NCI-H460 (cell line): ENCODE results near the gene DDR1. TPM values are rescaled to one million over a fixed set of nuclear protein-coding genes. Genes with fewer than 3 reads are reported as not detected.

Experiments used
- DNase-seq: peaks from one replicate; pipeline ENCODE4 v3.0.0-alpha.2; 2016; ENCODE audit warnings: low read depth; ENCODE audit errors: extremely low read depth
- polyA plus RNA-seq: library from polyadenylated mRNA; depleted of rRNA; stranded (reverse); fragments of >200 nt; gene quantifications from 2 replicates; pipeline ENCODE4 v1.2.3, GENCODE V29; 2014; cell fraction: nucleus; rRNA removed
- total RNA-seq: library from RNA; depleted of rRNA; stranded (reverse); fragments of >200 nt; shearing (Covaris generic); gene quantifications from 2 replicates; pipeline ENCODE4 v1.2.3, GENCODE V29; 2014; rRNA removed

The DDR1 gene
- 18.4 and 23.8 TPM in 2 replicates for total RNA-seq
- polyA plus RNA-seq, result 22.5 and 24.5 TPM in 2 replicates

DNA sequence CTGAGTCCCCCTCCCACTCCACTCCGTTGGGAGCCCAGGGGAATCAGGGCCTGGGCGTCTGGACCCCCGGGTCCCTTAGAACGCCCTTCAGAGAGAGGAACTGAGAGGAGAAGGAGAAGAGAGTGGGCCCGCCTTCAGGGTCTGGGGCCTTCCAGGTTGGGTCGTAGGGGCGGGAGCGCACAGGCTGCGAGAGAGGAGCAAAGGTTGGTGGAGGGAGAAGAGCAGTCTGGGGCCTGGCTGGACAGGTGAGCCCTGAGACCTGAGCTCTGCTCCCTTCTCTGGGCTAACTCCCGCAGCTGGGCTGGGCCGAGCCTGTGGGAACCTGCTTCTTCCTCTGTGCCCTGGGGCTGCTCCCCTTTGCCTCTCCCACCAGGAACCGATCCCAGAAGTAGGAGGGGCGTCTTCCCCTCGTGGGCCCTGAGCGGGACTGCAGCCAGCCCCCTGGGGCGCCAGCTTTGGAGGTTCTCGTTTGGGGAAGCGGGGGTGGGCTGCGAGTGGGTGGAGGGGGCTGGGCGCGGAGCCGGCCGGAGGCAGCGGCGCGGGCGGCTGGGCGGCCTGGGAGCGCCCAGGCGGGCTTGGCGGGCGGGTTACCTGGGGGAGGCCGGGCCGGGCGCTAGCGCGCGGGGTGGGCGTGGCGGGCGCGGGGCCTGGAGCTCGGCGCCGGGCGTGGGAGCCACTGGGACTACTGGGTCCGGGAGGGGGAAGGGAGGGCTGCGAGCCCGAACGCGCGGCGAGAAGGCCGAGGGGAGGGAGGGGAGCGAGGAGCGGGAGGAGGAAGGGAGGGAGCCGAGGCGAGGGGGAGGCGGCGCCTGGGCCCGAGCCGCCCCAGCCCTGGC, at the start of gene DDR1:
TSS of gene DDR1 (plus strand) at position 835 of the 836 bp plus-strand sequence. CDS start 4,211 bp downstream, outside the sequence.
- no peak for DNase-seq

DNA sequence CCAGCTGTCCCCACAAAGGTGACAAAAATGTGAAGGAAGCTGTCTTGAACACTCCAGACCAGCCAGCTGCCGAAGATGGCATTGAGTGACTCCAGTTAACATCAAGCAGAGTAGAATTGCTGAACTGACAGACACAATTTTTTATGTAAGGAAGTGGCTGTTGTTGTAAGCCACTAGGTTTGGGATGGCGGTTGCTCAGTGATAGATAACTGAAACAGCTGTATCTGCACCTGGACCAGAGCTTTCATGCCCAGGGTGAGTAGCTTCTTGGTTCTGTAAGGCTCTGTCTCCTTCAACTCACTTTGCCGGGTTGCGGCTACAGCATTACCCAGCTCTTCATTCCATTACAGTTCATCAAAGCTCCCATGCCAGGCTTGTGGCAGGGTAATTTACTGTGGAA, 49.7 kb upstream of the DDR1 start:
- no peak for DNase-seq

DNA sequence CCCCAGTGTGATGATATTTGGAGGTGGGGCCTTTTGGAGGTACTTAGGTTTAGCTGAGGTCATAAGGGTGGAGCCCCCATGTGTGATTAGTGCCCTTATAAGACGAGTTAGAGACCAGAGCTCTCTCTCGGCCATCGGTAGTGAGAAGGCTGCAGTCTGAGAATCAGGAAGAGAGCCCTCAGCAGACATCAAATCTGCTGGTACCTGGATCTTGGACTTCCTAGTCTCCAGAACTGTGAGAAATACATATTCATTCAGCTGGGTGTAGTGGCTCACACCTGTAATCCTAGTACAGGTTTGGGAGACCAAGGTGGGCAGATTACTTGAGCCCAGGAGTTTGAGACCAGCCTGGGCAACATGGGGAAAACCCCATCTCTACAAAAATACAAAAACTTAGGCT, 48.7 kb upstream of the DDR1 start:
- no peak for DNase-seq

DNA sequence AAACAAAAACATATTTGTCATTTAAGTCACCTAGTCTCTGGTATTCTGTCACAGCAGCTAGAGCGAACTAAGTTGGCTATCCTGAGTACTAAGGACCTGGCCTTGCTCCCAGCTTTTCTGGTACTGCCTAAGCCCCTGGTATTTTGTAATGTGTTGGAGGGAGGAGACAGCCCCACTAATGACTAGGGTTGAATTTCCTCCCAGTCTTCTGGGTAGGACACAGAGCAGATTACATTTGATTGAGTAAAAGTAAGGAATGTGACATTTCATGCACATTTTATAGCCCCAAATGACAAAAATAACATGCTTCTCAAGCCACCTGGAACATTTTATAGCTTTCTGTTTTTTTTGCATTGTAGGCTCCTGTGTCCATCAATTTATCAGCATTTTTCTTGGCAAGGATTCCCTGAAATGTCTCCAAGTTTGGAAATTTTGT, 47.9 kb upstream of the DDR1 start:
- no peak for DNase-seq

DNA sequence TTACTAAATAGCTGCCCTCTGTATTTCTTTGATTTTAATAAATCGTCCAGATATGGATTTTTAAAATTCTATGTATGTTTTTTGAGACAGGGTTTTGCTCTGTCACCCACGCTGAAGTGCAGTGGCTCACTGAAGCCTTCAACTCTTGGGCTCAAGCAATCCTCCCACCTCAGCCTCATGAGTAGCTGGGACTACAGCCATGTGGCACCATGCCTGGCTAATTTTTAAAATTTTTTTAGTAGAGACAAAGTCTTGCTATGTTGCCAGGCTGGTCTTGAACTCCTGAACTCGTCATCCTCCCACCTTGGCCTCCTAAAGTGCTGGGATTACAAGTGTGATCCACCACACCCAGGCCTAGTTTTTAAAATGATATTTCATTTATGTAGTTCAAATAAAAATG, 47.4 kb upstream of the DDR1 start:
- DNase-seq, result no peak

DNA sequence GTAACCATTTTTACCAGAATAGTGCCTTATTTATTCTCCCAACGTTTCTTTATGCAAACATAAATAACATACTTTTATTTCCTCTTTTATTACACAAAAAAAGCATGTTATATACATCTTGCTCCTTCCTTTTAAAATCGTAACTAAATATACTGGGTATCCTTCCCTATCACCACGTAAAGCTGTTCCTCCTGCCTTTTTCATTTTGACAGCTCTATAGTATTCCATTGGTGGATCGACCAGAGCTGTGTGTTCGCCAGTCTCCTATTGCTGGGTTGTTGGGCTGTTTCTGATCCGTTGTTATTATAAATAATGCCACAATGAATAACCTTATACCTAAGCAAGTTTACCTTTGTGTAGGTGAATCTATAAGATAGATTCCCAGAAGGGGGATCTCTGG, 46.9 kb upstream of the DDR1 start:
- no peak for DNase-seq

DNA sequence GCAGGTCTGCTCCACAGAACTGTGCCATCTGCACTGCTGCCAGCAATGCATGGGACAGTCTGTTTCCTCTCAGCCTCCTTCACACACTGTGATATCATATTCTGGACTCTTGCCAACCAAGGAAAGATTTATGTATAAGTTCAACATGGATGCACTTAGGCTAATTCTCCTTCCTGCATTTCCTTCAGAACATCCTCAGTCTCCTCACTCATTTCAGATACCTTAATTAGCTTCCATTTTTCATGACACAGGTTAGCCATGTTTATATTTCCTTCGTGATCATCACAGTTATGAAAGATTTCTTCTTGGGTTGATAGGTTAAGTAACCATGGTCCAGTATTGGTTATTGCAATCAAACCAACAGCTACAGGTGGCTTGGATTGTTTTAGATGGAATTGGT, 46.4 kb upstream of the DDR1 start:
- DNase-seq, result no peak

DNA sequence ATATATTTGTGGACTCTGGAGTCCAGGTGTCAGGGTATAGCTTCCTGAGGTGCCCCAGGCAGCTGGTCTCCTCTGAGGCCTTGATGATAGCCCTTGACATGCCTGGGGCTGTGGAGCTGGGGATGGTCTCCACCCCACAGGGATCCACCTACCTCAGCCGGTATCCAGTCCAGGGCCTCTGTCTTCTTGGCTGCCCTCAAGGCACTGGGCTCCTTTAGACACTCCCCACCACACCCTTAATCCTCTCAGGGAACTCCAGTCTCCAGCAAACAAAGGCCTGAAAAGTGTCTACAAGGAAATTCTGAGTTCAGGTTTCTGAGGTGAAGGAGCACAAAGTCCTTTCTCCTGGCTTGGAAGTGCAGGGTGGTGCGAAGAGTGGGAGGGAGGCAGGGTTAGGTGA, 44.6 kb upstream of the DDR1 start:
- DNase-seq, result no peak

DNA sequence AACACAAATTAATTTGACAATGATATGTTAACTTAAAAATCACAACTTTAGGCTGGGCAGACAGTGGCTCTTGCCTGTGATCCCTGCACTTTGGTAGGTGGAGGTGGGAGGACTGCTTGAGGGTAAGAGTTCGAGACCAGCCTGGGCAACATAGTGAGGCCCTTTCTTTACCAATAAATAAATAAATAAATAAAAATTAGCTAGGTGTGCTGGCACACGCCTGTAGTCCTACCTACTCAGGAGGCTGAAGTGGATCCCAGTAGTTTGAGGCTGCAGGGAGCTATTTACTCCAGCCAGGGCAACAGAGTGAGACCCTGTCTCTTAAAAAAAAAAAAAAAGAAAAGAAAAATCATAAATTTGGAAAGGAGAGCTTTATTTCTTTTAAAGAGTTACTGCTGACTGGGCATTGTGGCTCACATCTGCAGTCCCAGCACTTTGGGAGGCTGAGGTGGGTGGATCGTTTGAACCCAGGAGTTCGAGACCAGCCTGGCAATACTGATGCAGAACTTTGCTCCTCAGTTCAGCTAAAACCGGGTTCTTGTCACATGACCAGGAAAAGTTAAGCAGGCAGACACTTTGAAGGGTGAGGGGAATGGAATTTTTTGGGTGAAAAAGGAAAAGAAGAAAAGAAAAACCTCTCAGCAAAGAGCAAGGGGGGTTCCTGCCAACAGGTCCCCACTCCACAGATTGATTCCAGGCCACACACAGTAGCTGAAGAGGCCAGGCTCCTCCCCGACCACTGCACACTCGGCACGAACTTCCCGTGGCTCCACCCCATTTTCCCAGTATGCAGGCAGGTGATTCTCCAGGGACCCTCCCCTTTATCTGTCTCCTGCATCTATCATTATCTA, 44.0 kb upstream of the DDR1 start:
- no peak for DNase-seq

DNA sequence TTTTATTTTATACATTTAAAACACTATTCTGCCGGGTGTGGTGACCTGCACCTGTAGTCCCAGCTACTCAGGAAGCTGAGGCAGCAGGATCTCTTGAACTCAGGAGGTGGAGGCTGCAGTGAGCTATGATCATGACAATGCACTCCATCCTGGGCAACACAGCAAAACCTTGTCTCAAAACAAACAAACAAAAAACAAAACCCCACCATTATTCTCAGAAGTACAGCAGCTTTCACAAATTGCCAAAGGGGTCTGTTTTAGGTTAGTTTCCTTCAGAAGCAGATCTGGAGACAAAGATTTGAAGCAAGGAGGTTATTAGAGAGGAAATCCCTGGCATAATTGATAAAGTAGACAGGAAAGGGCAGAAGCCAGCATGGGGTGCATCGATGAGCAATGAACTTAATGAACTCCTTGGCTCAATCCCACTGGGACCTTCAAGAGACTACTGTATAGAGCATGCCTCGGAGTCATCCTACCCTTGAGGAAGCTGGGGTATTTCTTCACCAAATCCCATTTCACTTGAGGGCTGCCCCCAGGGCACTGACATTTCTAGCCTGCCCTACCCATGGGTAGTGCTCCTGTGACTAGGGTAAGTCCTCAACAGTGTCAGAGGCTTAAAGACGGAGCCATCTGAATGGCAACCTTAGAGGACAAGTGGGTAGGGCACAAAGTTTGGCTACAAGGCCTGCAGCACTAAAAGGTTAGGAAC, 43.2 kb upstream of the DDR1 start:
- no peak for DNase-seq

DNA sequence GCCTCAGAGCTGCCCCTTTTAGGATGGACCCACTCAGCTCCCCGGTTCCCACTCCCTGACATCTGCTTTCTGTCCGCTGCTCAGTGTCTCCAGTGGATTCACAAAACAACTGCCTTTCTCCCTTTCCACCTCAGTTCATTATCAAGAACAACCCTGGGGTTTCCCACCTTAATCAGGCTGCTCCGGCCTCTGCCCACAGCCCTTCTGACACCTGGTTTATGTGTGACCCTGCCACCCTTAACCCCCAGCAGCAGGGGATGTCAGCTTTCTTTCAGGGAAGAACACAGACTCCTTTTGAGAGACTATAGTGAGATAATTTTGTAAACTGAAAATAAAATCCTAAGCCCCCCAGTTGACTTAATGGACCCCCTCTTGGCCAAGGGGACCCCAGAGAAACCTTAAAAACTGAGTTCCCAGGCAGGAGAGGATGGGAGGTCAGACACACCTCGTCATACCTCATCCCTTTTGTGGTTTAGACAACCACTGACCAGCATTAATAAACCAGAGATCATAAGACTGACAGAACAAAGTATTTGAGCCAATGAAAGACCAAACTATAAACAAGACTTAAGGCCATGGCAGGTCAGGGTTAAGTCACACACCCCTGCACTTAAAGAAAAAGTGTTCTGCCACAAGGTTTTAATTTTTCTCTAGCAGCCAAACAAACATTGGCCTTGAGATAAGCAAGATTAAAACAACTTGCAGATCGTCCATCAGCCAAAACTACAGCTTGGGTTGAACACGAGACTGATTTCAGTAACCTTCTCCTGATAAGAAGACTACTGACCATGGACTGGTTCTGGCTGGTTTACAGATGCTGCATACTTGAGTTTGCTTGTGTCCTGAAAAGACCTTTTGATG, 42.4 kb upstream of the DDR1 start:
- DNase-seq, result no peak

DNA sequence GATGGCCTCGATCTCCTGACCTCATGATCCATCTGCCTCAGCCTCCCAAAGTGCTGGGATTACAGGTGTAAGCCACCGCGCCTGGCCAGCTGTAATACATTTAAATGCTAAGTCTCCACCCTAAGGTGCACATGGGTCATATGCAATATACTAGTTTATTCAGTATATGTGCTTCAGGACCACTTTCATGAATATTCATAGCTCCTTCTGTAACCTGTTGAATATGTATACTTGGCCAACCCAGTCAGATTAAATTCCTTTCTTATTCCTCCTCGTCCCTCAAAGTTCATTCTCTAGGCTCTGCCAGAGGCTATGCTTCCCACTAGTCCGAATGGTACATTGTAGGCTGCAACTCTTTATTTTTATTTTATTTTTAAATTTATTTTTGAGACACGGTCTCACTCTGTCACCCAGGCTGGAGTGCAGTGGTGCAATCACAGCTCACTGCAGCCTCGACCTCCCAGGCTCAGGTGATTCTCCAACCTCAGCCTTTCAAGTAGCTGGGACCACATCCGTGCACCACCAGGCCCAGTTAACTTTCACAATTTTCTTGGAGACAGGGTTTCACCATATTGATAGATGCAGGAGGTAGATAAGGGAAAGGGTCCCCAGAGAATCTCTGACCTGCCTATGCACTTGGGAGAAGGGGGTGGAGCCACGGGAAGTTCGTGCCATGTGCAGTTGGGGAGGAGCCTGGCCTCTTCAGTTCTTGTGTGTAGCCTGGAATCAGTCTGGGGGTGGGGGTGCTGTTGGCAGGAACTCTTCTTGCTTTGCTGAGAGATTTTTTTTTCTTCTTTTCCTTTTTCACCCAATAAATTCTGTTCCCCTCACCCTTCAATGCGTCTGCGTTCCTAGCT, 41.3 kb upstream of the DDR1 start:
- DNase-seq, result peak; percentile 41

DNA sequence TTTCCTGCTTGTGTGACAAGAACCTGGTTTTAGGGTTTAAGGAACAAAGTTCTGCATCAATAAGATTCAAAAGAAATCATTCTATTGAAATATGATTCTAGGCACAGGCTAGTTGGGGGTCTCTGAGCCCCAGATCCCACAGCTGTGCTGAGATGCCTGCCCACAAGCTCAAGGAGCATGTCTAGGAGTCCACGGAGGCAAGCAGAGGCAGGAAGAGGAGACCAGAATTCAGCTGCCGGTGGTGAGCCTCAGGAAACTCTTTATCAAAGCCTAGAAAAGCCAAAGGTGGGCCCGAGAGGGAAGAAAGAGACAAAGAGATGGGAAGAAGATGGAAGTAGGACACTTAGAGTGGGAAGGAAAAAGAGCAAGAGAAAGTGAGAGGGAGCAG, 40.7 kb upstream of the DDR1 start:
- no peak for DNase-seq

DNA sequence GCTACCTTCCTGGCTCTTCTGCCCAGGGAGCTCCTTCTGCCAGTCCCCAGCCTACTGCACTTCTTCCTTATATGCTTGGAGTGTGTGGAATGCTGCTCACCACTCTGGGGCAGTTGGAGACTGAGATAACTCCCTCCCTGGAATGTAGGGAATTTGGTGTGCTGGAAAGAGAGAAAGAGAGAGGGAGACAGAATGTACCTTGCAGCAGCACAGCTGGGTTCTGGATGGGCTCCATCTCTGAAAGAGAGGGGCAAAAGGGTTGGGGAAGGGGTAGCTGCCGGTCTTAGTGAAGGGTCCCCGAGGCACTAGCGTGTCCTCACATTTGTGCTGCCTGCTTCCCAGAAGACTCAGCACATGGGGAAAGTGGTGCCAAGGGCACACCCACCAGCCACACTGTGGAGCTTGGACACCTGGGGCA, 40.2 kb upstream of the DDR1 start:
- DNase-seq, result no peak

DNA sequence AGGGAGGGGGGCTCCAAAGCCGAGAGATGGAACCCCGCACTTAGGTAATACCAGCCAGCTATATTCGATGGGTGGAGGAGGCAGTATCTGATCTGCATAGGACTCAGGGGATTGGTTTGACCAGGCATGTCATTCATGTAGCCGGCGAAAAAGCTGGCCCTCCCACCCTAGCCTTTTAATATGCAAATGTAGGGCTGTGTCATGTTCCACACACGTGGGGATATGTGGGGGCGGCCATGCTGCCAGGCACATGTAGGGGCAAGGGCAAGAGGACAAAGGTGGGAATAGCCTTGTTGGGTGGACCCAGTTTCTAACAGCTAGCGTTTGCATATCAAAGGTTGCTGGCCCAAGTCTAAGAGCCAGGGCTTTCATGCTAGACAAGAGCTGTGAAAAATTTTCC, 39.1 kb upstream of the DDR1 start:
- DNase-seq, result no peak

DNA sequence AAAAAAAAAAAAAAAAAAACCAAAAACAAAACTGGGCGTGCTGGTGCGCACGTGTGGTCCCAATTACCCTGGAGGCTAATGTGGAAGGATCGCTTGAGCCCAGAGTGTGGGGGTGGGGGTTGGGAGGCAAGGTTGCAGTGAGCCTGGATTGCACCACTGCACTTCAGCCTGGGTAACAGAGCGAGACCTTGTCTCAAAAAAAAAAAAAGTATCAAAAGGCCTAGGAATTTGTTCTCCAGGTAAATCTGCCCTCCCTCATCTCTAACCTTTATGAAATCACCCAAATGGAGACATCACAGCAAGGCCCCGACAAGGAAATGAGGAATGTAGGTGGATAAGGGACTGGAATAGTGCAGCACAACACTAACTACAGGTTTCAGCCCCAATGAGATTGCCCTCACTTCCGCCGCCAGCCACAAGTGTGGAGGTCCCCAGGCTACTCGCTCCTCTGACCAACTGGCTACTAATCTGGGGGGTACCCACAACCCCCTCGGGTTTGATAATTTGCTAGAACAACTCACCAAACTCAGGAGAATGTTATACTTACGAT, 36.8 kb upstream of the DDR1 start:
- no peak for DNase-seq

DNA sequence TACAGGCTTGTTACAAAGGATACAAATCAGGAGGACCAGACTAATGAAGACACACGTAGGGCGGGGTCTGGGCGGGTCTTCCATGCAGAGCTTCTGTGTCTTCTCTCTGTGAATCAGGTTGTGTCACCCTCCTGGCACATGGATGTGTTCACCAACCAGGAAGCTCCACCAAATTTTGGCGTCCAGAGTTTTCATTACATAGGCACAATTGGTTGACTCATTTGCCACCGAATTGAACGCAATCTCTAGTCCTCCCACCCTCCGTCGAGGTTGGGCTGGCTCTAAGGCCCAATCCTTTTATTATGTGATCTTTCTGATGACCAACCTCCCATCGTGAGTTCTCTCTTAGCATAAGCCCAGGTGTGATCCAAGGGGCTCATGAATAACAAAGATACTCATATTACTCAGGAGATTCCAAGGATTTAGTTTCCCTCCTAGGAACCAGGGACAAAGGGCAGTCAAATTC, 36.3 kb upstream of the DDR1 start:
- DNase-seq, result no peak

DNA sequence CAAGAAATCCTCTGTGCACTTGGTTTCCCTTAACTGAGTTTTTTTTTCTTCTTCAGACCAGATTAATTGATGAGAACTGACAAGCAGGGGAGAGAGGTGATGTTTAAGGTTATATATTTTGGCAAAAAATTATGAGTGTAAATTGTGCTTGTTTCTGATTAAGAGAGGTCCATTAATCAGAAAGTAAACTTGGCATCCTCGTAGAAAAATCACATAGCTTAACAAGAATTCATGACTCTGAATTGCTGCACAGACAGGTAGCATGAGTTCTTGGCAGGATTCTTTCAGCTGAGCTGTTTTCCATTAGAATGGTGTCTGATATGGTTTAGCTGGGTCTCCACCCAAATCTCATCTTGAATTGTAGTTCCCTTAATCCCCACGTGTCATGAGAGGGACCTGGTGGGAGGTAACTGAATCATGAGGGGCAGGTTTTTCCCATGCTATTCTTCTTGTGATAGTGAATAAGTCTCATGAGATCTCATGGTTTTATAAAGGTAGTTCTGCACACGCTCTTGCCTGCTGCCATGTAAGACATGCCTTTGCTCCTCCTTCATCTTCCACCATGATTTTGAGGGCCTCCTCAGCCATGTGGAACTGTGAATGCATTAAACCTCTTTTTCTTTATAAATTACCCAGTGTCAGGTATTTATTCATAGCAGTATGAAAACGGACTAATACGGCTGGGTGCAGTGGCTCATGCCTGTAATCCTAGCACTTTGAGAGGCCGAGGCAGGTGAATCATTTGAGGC, 34.2 kb upstream of the DDR1 start:
- no peak for DNase-seq
